Cerebellar cortex (tissue), 1 donor: ENCODE measurements around the gene CSNK2A1.

ENCODE experiments used
- DNase-seq: peaks from one replicate; pipeline ENCODE4 v3.0.0-alpha.2; 2015; ENCODE audit warnings: low spot score

The CSNK2A1 gene

GRCh38 chr20:430091-430999 lies 113.2 kb downstream of the CSNK2A1 start:
- DNase-seq: no peak

GRCh38 chr20:428658-429200 lies 114.9 kb downstream of the CSNK2A1 start:
- no peak for DNase-seq

GRCh38 chr20:427849-428657 lies 115.5 kb downstream of the CSNK2A1 start:
- DNase-seq: no peak

GRCh38 chr20:427401-427800 lies 116.2 kb downstream of the CSNK2A1 start:
- DNase-seq: no peak

- DNase-seq: no peak
Observed at GRCh38 chr20:426566-426965, 117.0 kb downstream of the CSNK2A1 start.
